Activated CD8-positive, alpha-beta memory T cell treated with anti-CD3 and anti-CD28 coated beads for 36 hours (primary cell): Measurements from ENCODE around the gene RNF187. TPM values are rescaled to one million over a fixed set of nuclear protein-coding genes. Genes with fewer than 3 reads are reported as not detected.
"Not testable (repeated sequence)": the region's sequence is repeated elsewhere in the genome, so short reads cannot be mapped to it uniquely, and the experiment has no call there.

ENCODE experiments used
- CTCF ChIA-PET: fragments of 350-600 bp; sonication (Branson Sonifier 250); formaldehyde crosslinking; loops from one replicate; lab custom pipeline; 2021; ENCODE audit warnings: antibody characterized with exemption; lab: Charles Lee
- POLR2A ChIA-PET: fragments of 350-600 bp; sonication (Branson Sonifier 250); formaldehyde crosslinking; loops from one replicate; lab custom pipeline; 2021; ENCODE audit warnings: antibody characterized with exemption; lab: Charles Lee
- total RNA-seq, 2 experiments: library from RNA; stranded (reverse); gene quantifications; one replicate each; pipeline ENCODE4 v1.2.3, GENCODE V29; 2021

Gene RNF187
- total RNA-seq, 2 experiments from 2014 or later: 135 to 143 TPM

- ChIA-PET CTCF (interaction anchor here (0.9 to 3.1 kb wide), 5 partner anchors 9 to 50 kb away, joined by 3 to 16 read pairs (median 5); partner anchors contain the start of genes RNF187 and TRIM11), POLR2A (interaction anchor here (1.0 to 3.0 kb wide), 6 partner anchors 22 to 347 kb away, joined by 3 to 26 read pairs (median 10); partner anchors contain the start of genes RNF187 and TRIM11)
These were observed 30.2 kb upstream of the RNF187 start for GRCh38 chr1:228457017-228457395.

- POLR2A ChIA-PET: interaction anchor here (0.7 to 3.0 kb wide), 10 partner anchors 21 to 348 kb away, joined by 3 to 26 read pairs (median 4); partner anchors contain the start of genes IBA57, RNF187 and TRIM11
- CTCF ChIA-PET: interaction anchor here (0.7 to 3.1 kb wide), 11 partner anchors 8 to 292 kb away, joined by 3 to 16 read pairs (median 4); partner anchors contain the start of genes IBA57, RNF187 and TRIM11
These were observed 29.6 kb upstream of the RNF187 start for GRCh38 chr1:228457396-228458176.

GRCh38 chr1:228459091-228459993, 27.8 kb upstream of the RNF187 start:
- CTCF ChIA-PET: interaction anchor here (0.7 to 3.1 kb wide), 9 partner anchors 13 to 316 kb away, joined by 3 to 16 read pairs (median 3); partner anchors contain the start of gene RNF187

GRCh38 chr1:228460821-228461220, 26.4 kb upstream of the RNF187 start:
- POLR2A ChIA-PET: no interaction called here
- CTCF ChIA-PET: no interaction called here

More at GRCh38 chr1:228459091-228459993, 27.8 kb upstream of the RNF187 start:
- POLR2A ChIA-PET: interaction anchor here (0.6 to 3.0 kb wide), 6 partner anchors 13 to 693 kb away, joined by 3 to 26 read pairs (median 4); no protein-coding TSS in a partner anchor

- ChIA-PET POLR2A (interaction anchor here (1.0 kb wide), 1 partner anchor 10 kb away, joined by 3 read pairs; no protein-coding TSS in a partner anchor), CTCF (no interaction called here)
These were observed 24.6 kb upstream of the RNF187 start for GRCh38 chr1:228462560-228462959.

GRCh38 chr1:228463009-228463558, 24.1 kb upstream of the RNF187 start:
- POLR2A ChIA-PET: interaction anchor here (1.0 to 2.2 kb wide), 2 partner anchors 10 to 57 kb away, joined by 3 to 19 read pairs; partner anchors contain the start of gene TRIM11
- CTCF ChIA-PET: interaction anchor here (1.5 to 2.2 kb wide), 4 partner anchors 9 to 56 kb away, joined by 4 to 8 read pairs (median 6); partner anchors contain the start of gene TRIM11

- CTCF ChIA-PET: interaction anchor here (1.0 to 2.2 kb wide), 8 partner anchors 8 to 57 kb away, joined by 3 to 8 read pairs (median 4); partner anchors contain the start of gene TRIM11
- POLR2A ChIA-PET: interaction anchor here (1.0 to 2.7 kb wide), 4 partner anchors 9 to 58 kb away, joined by 3 to 19 read pairs (median 13); partner anchors contain the start of genes RNF187 and TRIM11
These were observed 23.4 kb upstream of the RNF187 start for GRCh38 chr1:228463559-228464455.

- CTCF ChIA-PET: interaction anchor here (1.0 to 2.2 kb wide), 9 partner anchors 8 to 58 kb away, joined by 3 to 8 read pairs (median 4); partner anchors contain the start of gene TRIM11
- POLR2A ChIA-PET: interaction anchor here (0.6 to 2.7 kb wide), 7 partner anchors 11 to 58 kb away, joined by 3 to 19 read pairs (median 3); partner anchors contain the start of genes RNF187 and TRIM11
These were observed 22.6 kb upstream of the RNF187 start for GRCh38 chr1:228464487-228464983.

- POLR2A ChIA-PET: interaction anchor here (0.6 to 2.7 kb wide), 8 partner anchors 10 to 59 kb away, joined by 3 to 19 read pairs (median 3); partner anchors contain the start of genes RNF187 and TRIM11
These were observed 22.0 kb upstream of the RNF187 start for GRCh38 chr1:228465141-228465540.

GRCh38 chr1:228465571-228466146, 21.5 kb upstream of the RNF187 start:
- ChIA-PET POLR2A (interaction anchor here (0.8 to 2.7 kb wide), 9 partner anchors 10 to 299 kb away, joined by 3 to 15 read pairs (median 3); partner anchors contain the start of genes RNF187 and TRIM11), CTCF (interaction anchor here (0.7 to 1.9 kb wide), 5 partner anchors 8 to 41 kb away, joined by 3 to 4 read pairs (median 3); a partner anchor contains a TSS)

More at GRCh38 chr1:228465141-228465540, 22.0 kb upstream of the RNF187 start:
- CTCF ChIA-PET: interaction anchor here (1.2 to 2.2 kb wide), 4 partner anchors 21 to 58 kb away, joined by 3 to 8 read pairs (median 4); partner anchors contain the start of gene TRIM11

GRCh38 chr1:228468188-228468587, 19.0 kb upstream of the RNF187 start:
- POLR2A ChIA-PET, CTCF ChIA-PET: not testable (repeated sequence)

GRCh38 chr1:228469413-228470162, 17.6 kb upstream of the RNF187 start:
- CTCF ChIA-PET: no interaction called here
- POLR2A ChIA-PET: no interaction called here

GRCh38 chr1:228471154-228471761, 15.9 kb upstream of the RNF187 start:
- CTCF ChIA-PET: interaction anchor here (0.7 to 3.5 kb wide), 4 partner anchors 15 to 47 kb away, joined by 3 to 16 read pairs (median 8); partner anchors contain the start of gene RNF187
- POLR2A ChIA-PET: no interaction called here

- POLR2A ChIA-PET: interaction anchor here (0.6 to 1.8 kb wide), 2 partner anchors 14 to 728 kb away, joined by 4 to 5 read pairs; no protein-coding TSS in a partner anchor
- CTCF ChIA-PET: interaction anchor here (0.7 to 3.5 kb wide), 7 partner anchors 8 to 47 kb away, joined by 3 to 16 read pairs (median 6); partner anchors contain the start of gene RNF187
These were observed 15.3 kb upstream of the RNF187 start for GRCh38 chr1:228471762-228472398.
